H1 (cell line): ENCODE data around the gene RASGEF1C. TPM values are rescaled to one million over a fixed set of nuclear protein-coding genes. Genes with fewer than 3 reads are reported as not detected.

Source experiments
- CTCF ChIA-PET: fragments of 300-600 bp; sonication (Branson Sonifier 250); formaldehyde crosslinking; loops from one replicate; lab custom pipeline; 2021; ENCODE audit not compliant: partially characterized antibody; lab: Charles Lee
- POLR2A ChIA-PET: fragments of 300-600 bp; sonication (Branson Sonifier 250); formaldehyde crosslinking; loops from one replicate; lab custom pipeline; 2021; ENCODE audit warnings: inconsistent platforms; ENCODE audit not compliant: partially characterized antibody; lab: Charles Lee
- DNase-seq, 2 experiments: peaks; one replicate each; pipeline versions ENCODE4 v3.0.0 to v3.0.0-alpha.2; 2010 to 2022; ENCODE audit warnings: low spot score in 2 of 2, low read depth in 1 of 2, mixed read lengths in 1 of 2
- FAIRE-seq: peaks from 2 replicates; lab custom pipeline; 2011; peaks lifted over from hg19 to GRCh38; lab: Jason Lieb, UNC
- H2AFZ ChIP-seq: 2 replicates; pipeline ENCODE4 v1.8.1; 2012; ENCODE audit warnings: low read length, inconsistent platforms
- H2AK5ac ChIP-seq: 2 replicates; pipeline ENCODE4 v1.6.1; 2013; ENCODE audit warnings: low read depth, low read length
- H2BK120ac ChIP-seq: replicated peaks from 2 replicates; pipeline ENCODE3; 2013; ENCODE audit warnings: low read depth, low read length, inconsistent platforms
- H2BK12ac ChIP-seq: 2 replicates; pipeline ENCODE4 v1.6.1; 2013; ENCODE audit warnings: low read depth, low read length
- H2BK15ac ChIP-seq: 2 replicates; pipeline ENCODE4 v1.6.1; 2013; ENCODE audit warnings: low read length
- H2BK20ac ChIP-seq: 2 replicates; pipeline ENCODE4 v1.6.1; 2013; ENCODE audit warnings: low read length
- H2BK5ac ChIP-seq: 2 replicates; pipeline ENCODE4 v1.6.1; 2013; ENCODE audit warnings: low read depth, low read length
- H3K14ac ChIP-seq: 2 replicates; pipeline ENCODE4 v1.6.1; 2013; ENCODE audit warnings: inconsistent platforms; ENCODE audit not compliant: insufficient read length
- H3K18ac ChIP-seq: 2 replicates; pipeline ENCODE4 v1.6.1; 2013; ENCODE audit warnings: low read length; ENCODE audit errors: extremely low read depth
- H3K23ac ChIP-seq: 2 replicates; pipeline ENCODE4 v1.6.1; 2013; ENCODE audit warnings: inconsistent platforms; ENCODE audit not compliant: insufficient read length
- H3K23me2 ChIP-seq: 2 replicates; pipeline ENCODE4 v1.6.1; 2013; ENCODE audit warnings: low read depth, low read length
- H3K27ac ChIP-seq: 2 replicates; pipeline ENCODE4 v1.6.1; 2011; ENCODE audit warnings: low read depth, low read length, inconsistent platforms
- H3K27me3 ChIP-seq, 4 experiments: replicated peaks in 1 of 4; 1 replicate in 1 of 4; 2 replicates in 3 of 4; pipeline versions ENCODE4 v1.6.1 to v1.8.1; 2011 to 2013; ENCODE audit warnings: low read length in 3 of 4, mild to moderate bottlenecking in 3 of 4, inconsistent platforms in 2 of 4, mixed read lengths in 2 of 4, moderate library complexity in 1 of 4; ENCODE audit not compliant: control insufficient read depth in 3 of 4, insufficient read depth in 3 of 4; ENCODE audit errors: extremely low read depth in 1 of 4
- H3K36me3 ChIP-seq, 4 experiments: 2 replicates each; pipeline versions ENCODE4 v1.6.1 to v1.8.1; 2011 to 2013; ENCODE audit warnings: mild to moderate bottlenecking in 4 of 4, low read length in 3 of 4, moderate library complexity in 2 of 4, control low read depth in 1 of 4, inconsistent platforms in 1 of 4; ENCODE audit not compliant: insufficient read depth in 4 of 4, control insufficient read depth in 2 of 4
- H3K4ac ChIP-seq: replicated peaks from 2 replicates; pipeline ENCODE3; 2013; ENCODE audit warnings: low read length, low read depth, mixed read lengths, inconsistent platforms; ENCODE audit not compliant: insufficient read length
- H3K4me1 ChIP-seq, 4 experiments: replicated peaks in 1 of 4; 1 replicate in 1 of 4; 2 replicates in 3 of 4; pipeline versions ENCODE4 v1.6.1 to v1.8.1; 2011 to 2013; ENCODE audit warnings: low read length in 3 of 4, inconsistent platforms in 2 of 4, mixed read lengths in 1 of 4; ENCODE audit not compliant: insufficient read depth in 4 of 4, control insufficient read depth in 3 of 4
- H3K4me2 ChIP-seq, 2 experiments: 2 replicates each; pipeline versions ENCODE4 v1.6.1 to v1.8.1; 2011 to 2013; ENCODE audit warnings: low read depth in 2 of 2, low read length in 2 of 2, control low read depth in 1 of 2, inconsistent platforms in 1 of 2, mild to moderate bottlenecking in 1 of 2; ENCODE audit not compliant: insufficient read depth in 1 of 2
- H3K4me3 ChIP-seq, 4 experiments: fragments of 200-600, 300-600 bp in 1 of 4; sonication (generic), shearing (Covaris generic), sonication (Bioruptor Twin) in 1 of 4; 2 replicates each; pipeline versions ENCODE4 v1.5.1 to v1.8.1; 2011 to 2016; ENCODE audit warnings: low read length in 4 of 4, low read depth in 3 of 4, control low read depth in 2 of 4, inconsistent platforms in 2 of 4, mild to moderate bottlenecking in 2 of 4, mixed read lengths in 1 of 4, moderate library complexity in 1 of 4; ENCODE audit not compliant: insufficient read depth in 2 of 4; ENCODE audit errors: extremely low read depth in 1 of 4
- H3K56ac ChIP-seq: replicated peaks from 2 replicates; pipeline ENCODE3; 2013; ENCODE audit warnings: low read depth, mild to moderate bottlenecking, mixed read lengths, low read length, inconsistent platforms; ENCODE audit not compliant: insufficient read length
- H3K79me1 ChIP-seq: 2 replicates; pipeline ENCODE4 v1.6.1; 2013; ENCODE audit warnings: low read depth, low read length, control low read depth
- H3K79me2 ChIP-seq, 2 experiments: 2 replicates each; pipeline versions ENCODE4 v1.6.1 to v1.8.1; 2012 to 2013; ENCODE audit warnings: low read length in 2 of 2, mild to moderate bottlenecking in 2 of 2, inconsistent platforms in 1 of 2; ENCODE audit not compliant: insufficient read depth in 2 of 2, control insufficient read depth in 1 of 2
- H3K9ac ChIP-seq, 4 experiments: replicated peaks in 1 of 4; 1 replicate in 1 of 4; 2 replicates in 3 of 4; pipeline versions ENCODE4 v1.6.1 to v1.8.1; 2011 to 2013; ENCODE audit warnings: low read depth in 3 of 4, low read length in 3 of 4, control low read depth in 2 of 4, mild to moderate bottlenecking in 2 of 4, moderate library complexity in 2 of 4, inconsistent platforms in 1 of 4; ENCODE audit errors: extremely low read depth in 1 of 4
- H3K9me3 ChIP-seq, 2 experiments: 2 replicates each; pipeline versions ENCODE4 v1.6.1 to v1.8.1; 2012 to 2013; ENCODE audit warnings: mild to moderate bottlenecking in 2 of 2, moderate library complexity in 2 of 2, control low read depth in 1 of 2, inconsistent platforms in 1 of 2, low read depth in 1 of 2, low read length in 1 of 2, mixed read lengths in 1 of 2; ENCODE audit not compliant: insufficient read depth in 2 of 2
- H4K20me1 ChIP-seq, 2 experiments: replicated peaks in 1 of 2; 2 replicates each; pipeline versions ENCODE3 to v1.8.1; 2011 to 2013; ENCODE audit warnings: inconsistent platforms in 2 of 2, low read length in 2 of 2, mild to moderate bottlenecking in 1 of 2; ENCODE audit not compliant: insufficient read depth in 2 of 2, control insufficient read depth in 1 of 2
- H4K5ac ChIP-seq: 2 replicates; pipeline ENCODE4 v1.6.1; 2013; ENCODE audit warnings: low read length, low read depth, mixed read lengths, inconsistent platforms; ENCODE audit not compliant: insufficient read length
- H4K8ac ChIP-seq: 2 replicates; pipeline ENCODE4 v1.8.0; 2013; ENCODE audit warnings: mild to moderate bottlenecking, moderate library complexity, low read length, inconsistent platforms; ENCODE audit not compliant: insufficient read depth; ENCODE audit errors: extremely low read depth
- H4K91ac ChIP-seq: replicated peaks from 2 replicates; pipeline ENCODE3; 2013; ENCODE audit warnings: low read length, mixed read lengths, inconsistent platforms; ENCODE audit not compliant: insufficient read length
- BCL11A ChIP-seq, 2 experiments: IDR thresholded peaks; one replicate each; pipeline ENCODE4 v1.6.1; 2011; ENCODE audit warnings: low read depth in 2 of 2, low read length in 2 of 2, mild to moderate bottlenecking in 2 of 2
- CHD2 ChIP-seq: IDR thresholded peaks from 2 replicates; pipeline ENCODE4 v1.6.1; 2012; ENCODE audit warnings: low read length, improper control_type of control experiment
- MAX ChIP-seq: IDR thresholded peaks from 2 replicates; pipeline ENCODE4 v1.6.1; 2012; ENCODE audit warnings: inconsistent platforms
- PHF8 ChIP-seq: fragments of 200-600 bp; sonication (generic); conservative IDR thresholded peaks from 2 replicates; pipeline ENCODE4 v1.7.1; 2012; ENCODE audit warnings: low read depth, mild to moderate bottlenecking, inconsistent platforms, low read length, moderate library complexity
- RXRA ChIP-seq: IDR thresholded peaks from 2 replicates; pipeline ENCODE4 v1.6.1; 2011; ENCODE audit warnings: low read depth, mild to moderate bottlenecking, low read length, moderate library complexity; ENCODE audit not compliant: insufficient read depth
- SIRT6 ChIP-seq: IDR thresholded peaks from one replicate; pipeline ENCODE4 v1.7.1; 2012; ENCODE audit warnings: low read length, inconsistent platforms
- SRF ChIP-seq: IDR thresholded peaks from 2 replicates; pipeline ENCODE4 v1.6.1; 2011; ENCODE audit warnings: mild to moderate bottlenecking, low read depth, low read length, moderate library complexity
- USF2 ChIP-seq: IDR thresholded peaks from 2 replicates; pipeline ENCODE4 v1.6.1; 2011; ENCODE audit warnings: low read length, improper control_type of control experiment
- WGBS, 2 experiments: shearing (Covaris generic) in 1 of 2; methylation state at CpG; one replicate each; pipeline versions ENCODE4 v1.1.6 to v1.1.7; 2013 to 2015; ENCODE audit warnings: low lambda C conversion rate in 2 of 2, mixed read lengths in 2 of 2, inconsistent platforms in 1 of 2, low coverage in 1 of 2, missing lambda C conversion rate in 1 of 2; ENCODE audit not compliant: insufficient replicate concordance in 2 of 2, insufficient coverage in 1 of 2, insufficient read length in 1 of 2; ENCODE audit errors: extremely low coverage in 1 of 2, missing lambda C conversion rate in 1 of 2; 5-methylcytosine and 5-hydroxymethylcytosine counted together
- polyA plus RNA-seq, 7 experiments: library from polyadenylated mRNA; depleted of rRNA in 3 of 7; stranded (reverse) in 5 of 7; unstranded in 2 of 7; fragments of >200 nt in 5 of 7; fragments of 200-250 nt in 2 of 7; gene quantifications; 1 replicate in 5 of 7; 2 replicates in 1 of 7; 4 replicates in 1 of 7; pipeline versions ENCODE4 v1.2.1 to v1.2.3, GENCODE V29; 2011 to 2013; ENCODE audit warnings: missing spikeins in 2 of 7, mixed read lengths in 2 of 7
- total RNA-seq: library from RNA; stranded (reverse); fragmentation: NEBNext Ultra II Directional; extraction: Animal tissue kit (Norgen Biotek cat#: 25700); gene quantifications from 2 replicates; pipeline ENCODE4 v1.2.1, GENCODE V29; 2021

RASGEF1C gene
- total and polyA plus RNA-seq, 2 of the 8 experiments (the other 6 are each of a cell fraction or from before 2014, with no cell fraction given) = 0.26 to 0.61 TPM

DNA sequence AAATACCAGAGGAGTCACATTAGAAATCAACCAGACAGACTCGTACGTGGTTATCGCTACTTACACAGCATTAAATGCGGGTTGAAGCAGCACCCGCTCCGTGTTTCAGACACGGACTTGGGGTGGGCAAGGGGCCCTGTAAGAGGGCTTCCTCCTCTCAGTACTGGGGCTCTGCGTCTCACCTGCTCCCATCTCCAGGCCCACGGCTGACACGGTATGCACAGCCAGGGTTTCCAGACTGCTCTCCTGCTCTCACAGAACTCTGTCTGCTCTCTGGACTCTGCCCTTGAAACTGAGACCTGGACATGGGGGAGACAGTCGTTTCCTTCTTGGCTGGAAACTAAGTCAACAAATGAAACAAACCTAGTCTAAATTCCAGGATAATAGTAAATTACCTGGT is 24.7 kb upstream of the RASGEF1C start:
- Histone ChIP-seq H3K9ac (no peak overlapping the region), H3K79me1 (no peaks in the 10 kb centered on the region), H3K14ac (no peak overlapping the region), H3K4ac (no peak overlapping the region), H3K36me3 (peaks cover 0 to 16% (median 2%) of the 10 kb centered on the region in 4 experiments; a peak in 3 of 8 replicates), H2AK5ac (no peak overlapping the region), H3K9me3 (peaks cover 0 to 1% of the 10 kb centered on the region in 2 experiments; a peak in 1 of 4 replicates), H3K56ac (no peak overlapping the region), H3K23ac (no peak overlapping the region), H4K91ac (no peak overlapping the region), H3K23me2 (no peaks in the 10 kb centered on the region), H4K20me1 (no peaks in the 10 kb centered on the region), H3K4me3 (no peak overlapping the region), H3K4me1 (no peaks in the 10 kb centered on the region; a peak in 1 of 7 replicates), H4K8ac (no peak overlapping the region), H2BK15ac (no peak overlapping the region), H3K27ac (no peak overlapping the region), H4K5ac (no peak overlapping the region), H2BK12ac (no peak overlapping the region), H2BK20ac (no peak overlapping the region), H3K18ac (no peak overlapping the region), H3K79me2 (no peaks in the 10 kb centered on the region), H2BK5ac (no peak overlapping the region), H3K4me2 (no peak overlapping the region), H2BK120ac (no peak overlapping the region), H3K27me3 (no peaks in the 10 kb centered on the region), H2AFZ (no peak overlapping the region)
- DNase-seq (no peak), FAIRE-seq (no peak)
- ChIA-PET POLR2A (no interaction called here), CTCF (interaction anchor here (1.4 kb wide), 1 partner anchor 24 kb away, joined by 3 read pairs; no protein-coding TSS in a partner anchor)
- TF ChIP-seq SIRT6 = no peak
- no peak for TF ChIP-seq USF2
- no peak for TF ChIP-seq MAX
- no peak for TF ChIP-seq BCL11A (IDR thresholded peaks at IDR 0.05; ENCODE audit: low read depth in 2 of 2, low read length in 2 of 2)
- TF ChIP-seq PHF8 = no peak
- no peak for TF ChIP-seq SRF
- TF ChIP-seq RXRA = no peak
- no peak for TF ChIP-seq CHD2
- WGBS, 2 experiments = 93% methylated on average over 11 of the region's 11 CpGs; no CpG with 5 or more reads in 1 of the 2 experiments
